ENCODE results near the gene ONECUT3.

DNA sequence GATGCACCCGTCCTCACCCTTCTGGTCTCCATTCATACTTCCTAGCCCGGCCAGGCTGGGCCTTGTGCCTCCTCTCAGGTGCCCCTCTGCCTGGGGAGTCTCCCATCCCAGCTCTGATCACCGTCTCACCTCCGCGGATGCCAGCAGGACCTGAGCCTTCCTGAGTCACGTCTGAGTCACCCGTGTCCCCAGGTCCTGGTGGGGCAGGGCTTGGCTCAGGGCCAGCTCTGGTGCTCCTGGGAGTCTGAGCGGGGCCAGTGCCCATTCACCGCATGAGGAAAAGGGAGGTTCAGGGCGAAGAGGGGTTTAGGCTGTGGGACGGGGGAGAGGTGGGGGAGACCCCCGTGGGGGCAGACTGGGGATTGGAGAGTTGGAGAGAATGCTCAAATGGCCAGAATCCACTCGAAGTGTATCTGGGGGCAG lies 58.2 kb downstream of the ONECUT3 start:
- TF ChIP-seq, protein P1, sequence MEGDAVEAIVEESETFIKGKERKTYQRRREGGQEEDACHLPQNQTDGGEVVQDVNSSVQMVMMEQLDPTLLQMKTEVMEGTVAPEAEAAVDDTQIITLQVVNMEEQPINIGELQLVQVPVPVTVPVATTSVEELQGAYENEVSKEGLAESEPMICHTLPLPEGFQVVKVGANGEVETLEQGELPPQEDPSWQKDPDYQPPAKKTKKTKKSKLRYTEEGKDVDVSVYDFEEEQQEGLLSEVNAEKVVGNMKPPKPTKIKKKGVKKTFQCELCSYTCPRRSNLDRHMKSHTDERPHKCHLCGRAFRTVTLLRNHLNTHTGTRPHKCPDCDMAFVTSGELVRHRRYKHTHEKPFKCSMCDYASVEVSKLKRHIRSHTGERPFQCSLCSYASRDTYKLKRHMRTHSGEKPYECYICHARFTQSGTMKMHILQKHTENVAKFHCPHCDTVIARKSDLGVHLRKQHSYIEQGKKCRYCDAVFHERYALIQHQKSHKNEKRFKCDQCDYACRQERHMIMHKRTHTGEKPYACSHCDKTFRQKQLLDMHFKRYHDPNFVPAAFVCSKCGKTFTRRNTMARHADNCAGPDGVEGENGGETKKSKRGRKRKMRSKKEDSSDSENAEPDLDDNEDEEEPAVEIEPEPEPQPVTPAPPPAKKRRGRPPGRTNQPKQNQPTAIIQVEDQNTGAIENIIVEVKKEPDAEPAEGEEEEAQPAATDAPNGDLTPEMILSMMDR (IDR thresholded peaks at IDR 0.05; ENCODE audit: insufficient read depth, low read length): no peak
- TF ChIP-seq, protein P2, sequence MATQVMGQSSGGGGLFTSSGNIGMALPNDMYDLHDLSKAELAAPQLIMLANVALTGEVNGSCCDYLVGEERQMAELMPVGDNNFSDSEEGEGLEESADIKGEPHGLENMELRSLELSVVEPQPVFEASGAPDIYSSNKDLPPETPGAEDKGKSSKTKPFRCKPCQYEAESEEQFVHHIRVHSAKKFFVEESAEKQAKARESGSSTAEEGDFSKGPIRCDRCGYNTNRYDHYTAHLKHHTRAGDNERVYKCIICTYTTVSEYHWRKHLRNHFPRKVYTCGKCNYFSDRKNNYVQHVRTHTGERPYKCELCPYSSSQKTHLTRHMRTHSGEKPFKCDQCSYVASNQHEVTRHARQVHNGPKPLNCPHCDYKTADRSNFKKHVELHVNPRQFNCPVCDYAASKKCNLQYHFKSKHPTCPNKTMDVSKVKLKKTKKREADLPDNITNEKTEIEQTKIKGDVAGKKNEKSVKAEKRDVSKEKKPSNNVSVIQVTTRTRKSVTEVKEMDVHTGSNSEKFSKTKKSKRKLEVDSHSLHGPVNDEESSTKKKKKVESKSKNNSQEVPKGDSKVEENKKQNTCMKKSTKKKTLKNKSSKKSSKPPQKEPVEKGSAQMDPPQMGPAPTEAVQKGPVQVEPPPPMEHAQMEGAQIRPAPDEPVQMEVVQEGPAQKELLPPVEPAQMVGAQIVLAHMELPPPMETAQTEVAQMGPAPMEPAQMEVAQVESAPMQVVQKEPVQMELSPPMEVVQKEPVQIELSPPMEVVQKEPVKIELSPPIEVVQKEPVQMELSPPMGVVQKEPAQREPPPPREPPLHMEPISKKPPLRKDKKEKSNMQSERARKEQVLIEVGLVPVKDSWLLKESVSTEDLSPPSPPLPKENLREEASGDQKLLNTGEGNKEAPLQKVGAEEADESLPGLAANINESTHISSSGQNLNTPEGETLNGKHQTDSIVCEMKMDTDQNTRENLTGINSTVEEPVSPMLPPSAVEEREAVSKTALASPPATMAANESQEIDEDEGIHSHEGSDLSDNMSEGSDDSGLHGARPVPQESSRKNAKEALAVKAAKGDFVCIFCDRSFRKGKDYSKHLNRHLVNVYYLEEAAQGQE (IDR thresholded peaks at IDR 0.05; ENCODE audit: insufficient replicate concordance, low read depth): no peak
